T-cell (primary cell): Measurements from ENCODE around the gene LRRTM4. TPM values are rescaled to one million over a fixed set of nuclear protein-coding genes. Genes with fewer than 3 reads are reported as not detected.

Experiments
- ATAC-seq, 4 experiments: fragments of 200-7000 bp in 3 of 4; fragments of 150-1000 bp in 1 of 4; cut with Tn5 transposase; replicated peaks in 1 of 4; 1 replicate in 3 of 4; 2 replicates in 1 of 4; pipeline ENCODE4 v1.10.0; 2021; ENCODE audit warnings: moderate library complexity in 3 of 4, mild to moderate bottlenecking in 2 of 4, moderate number of reproducible peaks in 1 of 4
- CTCF ChIA-PET, 2 donors: fragments of 300-600 bp; sonication (Branson Sonifier 250); formaldehyde crosslinking; loops; one replicate each; lab custom pipeline; 2022; ENCODE audit warnings: antibody characterized with exemption in 2 of 2; lab: Charles Lee
- POLR2A ChIA-PET, 2 donors: fragments of 300-600 bp; sonication (Branson Sonifier 250); formaldehyde crosslinking; loops; one replicate each; lab custom pipeline; 2022; ENCODE audit warnings: antibody characterized with exemption in 2 of 2; lab: Charles Lee
- DNase-seq, 35 experiments: peaks; one replicate each; pipeline versions ENCODE4 v3.0.0 to v3.0.0-alpha.2; 2013 to 2023
- H3K27ac ChIP-seq: one replicate; pipeline ENCODE4 v1.5.1; 2013; ENCODE audit warnings: low read length
- H3K27me3 ChIP-seq, 2 experiments: replicated peaks in 1 of 2; 1 replicate in 1 of 2; 2 replicates in 1 of 2; pipeline versions ENCODE4 v1.6.1 to v1.7.0; 2013; ENCODE audit warnings: low read length in 1 of 2, mixed read lengths in 1 of 2; ENCODE audit not compliant: control insufficient read depth in 2 of 2, insufficient read depth in 2 of 2; ENCODE audit errors: extremely low read depth in 1 of 2
- H3K36me3 ChIP-seq, 2 donors: 1 replicate in 1 of 2; 2 replicates in 1 of 2; pipeline versions ENCODE4 v1.6.1 to v1.7.0; 2013; ENCODE audit warnings: low read length in 1 of 2; ENCODE audit not compliant: control insufficient read depth in 2 of 2, insufficient read depth in 1 of 2; ENCODE audit errors: extremely low read depth in 1 of 2
- H3K4me1 ChIP-seq, 2 experiments: 1 replicate in 1 of 2; 2 replicates in 1 of 2; pipeline versions ENCODE4 v1.6.1 to v1.7.0; 2013; ENCODE audit warnings: low read length in 2 of 2, mixed read lengths in 1 of 2; ENCODE audit not compliant: insufficient read depth in 2 of 2, control insufficient read depth in 1 of 2; ENCODE audit errors: extremely low read depth in 1 of 2
- H3K4me3 ChIP-seq, 2 donors: 1 replicate in 1 of 2; 2 replicates in 1 of 2; pipeline versions ENCODE4 v1.5.1 to v1.7.0; 2013; ENCODE audit warnings: mild to moderate bottlenecking in 2 of 2, low read length in 1 of 2, moderate library complexity in 1 of 2; ENCODE audit not compliant: control insufficient read depth in 1 of 2; ENCODE audit errors: extremely low read depth in 1 of 2
- H3K9me3 ChIP-seq: 2 replicates; pipeline ENCODE4 v1.7.0; 2013
- H3K27ac Mint-ChIP-seq, 2 donors: one replicate each; pipeline ENCODE4 v1.8.0; 2020 to 2021; ENCODE audit warnings: mild to moderate bottlenecking in 2 of 2, mixed read lengths in 2 of 2
- H3K27me3 Mint-ChIP-seq, 2 donors: one replicate each; pipeline ENCODE4 v1.8.0; 2021 to 2022; ENCODE audit warnings: mixed read lengths in 2 of 2
- H3K36me3 Mint-ChIP-seq: one replicate; pipeline ENCODE4 v1.8.0; 2021; ENCODE audit warnings: mixed read lengths
- H3K4me1 Mint-ChIP-seq, 3 donors: one replicate each; pipeline ENCODE4 v1.8.0; 2020 to 2022; ENCODE audit warnings: mixed read lengths in 3 of 3, mild to moderate bottlenecking in 1 of 3
- H3K4me3 Mint-ChIP-seq, 3 donors: one replicate each; pipeline ENCODE4 v1.8.0; 2020 to 2022; ENCODE audit warnings: mild to moderate bottlenecking in 3 of 3, mixed read lengths in 3 of 3, moderate library complexity in 3 of 3
- H3K9me3 Mint-ChIP-seq, 3 donors: one replicate each; pipeline ENCODE4 v1.8.0; 2020 to 2022; ENCODE audit warnings: mixed read lengths in 3 of 3
- WGBS: methylation state at CpG from one replicate; pipeline ENCODE4 v1.1.5; 2013; ENCODE audit warnings: missing lambda C conversion rate; ENCODE audit not compliant: insufficient coverage; 5-methylcytosine and 5-hydroxymethylcytosine counted together
- total RNA-seq, 35 experiments: library from RNA in 6 of 35; stranded (reverse) in 6 of 35; fragments of 120-200 nt in 1 of 35; gene quantifications; one replicate each; pipeline versions ENCODE4 v1.2.1 to v1.2.4 and lab custom pipeline; 2013 to 2026

LRRTM4 gene
- total RNA-seq, 5 donors from 2014 or later (not counting 1 experiment from before 2014, with no cell fraction given) = not detected

- Histone ChIP-seq H3K9me3 (no peaks in the 10 kb centered on the region), H3K27me3 (no peaks in the 10 kb centered on the region), H3K36me3 (no peaks in the 10 kb centered on the region), H3K27ac (no peak overlapping the region), H3K4me1 (no peaks in the 10 kb centered on the region), H3K4me3 (no peak overlapping the region)
- DNase-seq = no peak
- no CpG with 5 or more reads among the region's 3 CpGs for WGBS
- ATAC-seq = no peak
- Mint-ChIP-seq H3K9me3 (peaks cover 7 to 32% (median 26%) of the 10 kb centered on the region in 3 donors), H3K4me3 (no peak overlapping the region), H3K27me3 (no peaks in the 10 kb centered on the region), H3K36me3 (no peaks in the 10 kb centered on the region), H3K4me1 (no peaks in the 10 kb centered on the region), H3K27ac (no peak overlapping the region)
- ChIA-PET POLR2A (no interaction called here), CTCF (no interaction called here)
Measured at GRCh38 chr2:77009307-77009706, 512.9 kb downstream of the LRRTM4 start.

DNA sequence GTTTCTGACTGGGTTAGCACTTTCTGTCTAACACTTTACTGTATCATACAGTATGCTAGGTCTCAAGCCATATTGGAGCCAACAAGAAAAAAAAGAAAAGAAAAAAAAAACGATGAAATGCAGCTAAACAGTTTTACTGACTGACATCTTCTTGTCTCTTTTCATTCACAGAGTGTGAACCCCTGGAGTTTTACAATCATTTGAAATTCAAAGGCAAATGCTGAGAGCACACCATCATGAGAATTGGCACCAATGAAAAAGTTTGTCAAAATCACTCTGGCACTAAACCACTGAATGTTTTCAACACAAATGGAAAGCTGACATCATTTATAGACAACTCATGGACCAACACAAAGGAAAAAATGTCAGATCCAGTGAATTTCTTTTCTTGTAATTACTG, 513.3 kb downstream of the LRRTM4 start:
- Mint-ChIP-seq H3K9me3 (peaks cover 7 to 31% (median 26%) of the 10 kb centered on the region in 3 donors), H3K27me3 (no peaks in the 10 kb centered on the region), H3K4me1 (no peaks in the 10 kb centered on the region), H3K36me3 (no peaks in the 10 kb centered on the region), H3K4me3 (no peak overlapping the region), H3K27ac (no peak overlapping the region)
- ChIA-PET POLR2A (no interaction called here), CTCF (no interaction called here)
- no CpG with 5 or more reads among the region's 1 CpG for WGBS
- no peaks in the 10 kb centered on the region for H3K27me3 ChIP-seq
- no peak overlapping the region for H3K4me3 ChIP-seq
- no peak for ATAC-seq
- H3K9me3 ChIP-seq = no peaks in the 10 kb centered on the region
- H3K4me1 ChIP-seq = no peaks in the 10 kb centered on the region
- H3K27ac ChIP-seq = no peak overlapping the region
- H3K36me3 ChIP-seq = no peaks in the 10 kb centered on the region
- DNase-seq = no peak

- ChIA-PET CTCF (no interaction called here), POLR2A (no interaction called here)
- Mint-ChIP-seq H3K9me3 (peaks cover 13 to 33% (median 30%) of the 10 kb centered on the region in 3 donors), H3K36me3 (no peaks in the 10 kb centered on the region), H3K4me3 (no peak overlapping the region), H3K27me3 (no peaks in the 10 kb centered on the region), H3K4me1 (no peaks in the 10 kb centered on the region), H3K27ac (no peak overlapping the region)
- no peaks in the 10 kb centered on the region for H3K4me1 ChIP-seq
- H3K36me3 ChIP-seq = no peaks in the 10 kb centered on the region
- no peak overlapping the region for H3K4me3 ChIP-seq
- H3K27me3 ChIP-seq = no peaks in the 10 kb centered on the region
- no CpG with 5 or more reads among the region's 2 CpGs for WGBS
- no peaks in the 10 kb centered on the region for H3K9me3 ChIP-seq
- DNase-seq (no peak), ATAC-seq (no peak)
- H3K27ac ChIP-seq = no peak overlapping the region
Measured at GRCh38 chr2:77007686-77008085, 514.5 kb downstream of the LRRTM4 start.

DNA sequence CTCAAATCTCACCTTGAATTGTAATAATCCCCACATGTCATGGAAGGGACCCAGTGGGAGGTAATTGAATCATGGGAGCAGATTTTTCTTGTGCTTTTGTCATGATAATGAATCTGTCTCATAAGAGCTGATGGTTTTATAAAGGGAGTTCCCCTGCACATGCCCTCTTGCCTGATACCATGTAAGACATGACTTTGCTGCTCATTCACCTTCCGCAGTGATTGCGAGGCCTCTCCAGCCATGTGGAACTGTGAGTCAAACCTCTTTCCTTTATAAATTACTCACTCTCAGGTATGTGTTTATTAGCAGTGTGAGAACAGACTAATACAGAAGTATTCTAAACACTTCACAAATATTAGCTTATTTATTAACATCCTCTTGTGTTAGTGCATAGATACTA, 516.7 kb downstream of the LRRTM4 start:
- no peaks in the 10 kb centered on the region for H3K4me1 Mint-ChIP-seq
- Histone ChIP-seq H3K4me1 (no peaks in the 10 kb centered on the region), H3K9me3 (no peaks in the 10 kb centered on the region), H3K4me3 (no peak overlapping the region), H3K36me3 (no peaks in the 10 kb centered on the region), H3K27ac (no peak overlapping the region), H3K27me3 (no peaks in the 10 kb centered on the region)
- ChIA-PET CTCF (no interaction called here), POLR2A (no interaction called here)
- H3K4me3 Mint-ChIP-seq = no peak overlapping the region
- no peak for DNase-seq
- no peaks in the 10 kb centered on the region for H3K36me3 Mint-ChIP-seq
- H3K27me3 Mint-ChIP-seq = no peaks in the 10 kb centered on the region
- no peak overlapping the region for H3K27ac Mint-ChIP-seq
- peaks cover 21 to 38% (median 37%) of the 10 kb centered on the region in 3 donors for H3K9me3 Mint-ChIP-seq
- no CpG with 5 or more reads among the region's 2 CpGs for WGBS
- ATAC-seq = no peak

- no peaks in the 10 kb centered on the region for H3K27me3 ChIP-seq
- H3K36me3 ChIP-seq = no peaks in the 10 kb centered on the region
- H3K4me1 Mint-ChIP-seq = no peaks in the 10 kb centered on the region
- no peaks in the 10 kb centered on the region for H3K9me3 ChIP-seq
- no peak overlapping the region for H3K4me3 Mint-ChIP-seq
- DNase-seq (no peak), ATAC-seq (no peak)
- no peak overlapping the region for H3K27ac Mint-ChIP-seq
- ChIA-PET POLR2A (no interaction called here), CTCF (no interaction called here)
- WGBS = no CpG with 5 or more reads among the region's 1 CpG
- no peaks in the 10 kb centered on the region for H3K36me3 Mint-ChIP-seq
- no peaks in the 10 kb centered on the region for H3K27me3 Mint-ChIP-seq
- peaks cover 29 to 47% (median 40%) of the 10 kb centered on the region in 3 donors for H3K9me3 Mint-ChIP-seq
- no peak overlapping the region for H3K4me3 ChIP-seq
- no peak overlapping the region for H3K27ac ChIP-seq
- no peaks in the 10 kb centered on the region for H3K4me1 ChIP-seq
Measured at GRCh38 chr2:77001895-77002294, 520.3 kb downstream of the LRRTM4 start.

DNA sequence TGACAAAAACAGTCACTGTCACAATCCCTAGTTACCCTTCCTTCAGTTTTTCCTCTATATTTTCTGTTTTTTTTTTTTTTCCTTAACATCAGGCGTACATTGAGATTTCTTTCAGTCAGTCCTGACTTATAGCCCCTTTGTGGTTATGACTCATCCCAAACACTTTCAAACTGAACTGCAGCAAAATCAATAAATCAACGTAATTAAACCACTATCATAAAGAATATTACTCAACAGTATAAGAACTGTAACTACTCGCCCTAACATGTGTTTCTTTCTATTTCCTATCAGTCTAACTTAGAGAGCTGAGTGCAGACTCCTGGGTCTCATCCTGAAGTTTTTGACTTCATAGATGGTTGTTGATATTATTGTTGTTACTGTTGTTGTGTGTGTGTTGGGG, 523.5 kb downstream of the LRRTM4 start:
- no peak overlapping the region for H3K4me3 Mint-ChIP-seq
- H3K36me3 ChIP-seq = no peaks in the 10 kb centered on the region
- H3K4me1 Mint-ChIP-seq = no peaks in the 10 kb centered on the region
- no peaks in the 10 kb centered on the region for H3K27me3 Mint-ChIP-seq
- ChIA-PET POLR2A (no interaction called here), CTCF (interaction anchor here in 1 of 2 donors (0.7 kb wide), 1 partner anchor 948 kb away, joined by 3 read pairs; no protein-coding TSS in a partner anchor)
- ATAC-seq (no peak), DNase-seq (no peak)
- H3K9me3 Mint-ChIP-seq = peaks cover 21 to 39% (median 33%) of the 10 kb centered on the region in 3 donors
- no peak overlapping the region for H3K27ac ChIP-seq
- WGBS = no CpG with 5 or more reads among the region's 3 CpGs
- H3K27ac Mint-ChIP-seq = no peak overlapping the region
- no peaks in the 10 kb centered on the region for H3K27me3 ChIP-seq
- H3K4me3 ChIP-seq = no peak overlapping the region
- H3K9me3 ChIP-seq = no peaks in the 10 kb centered on the region
- H3K4me1 ChIP-seq = no peaks in the 10 kb centered on the region
- H3K36me3 Mint-ChIP-seq = no peaks in the 10 kb centered on the region

DNA sequence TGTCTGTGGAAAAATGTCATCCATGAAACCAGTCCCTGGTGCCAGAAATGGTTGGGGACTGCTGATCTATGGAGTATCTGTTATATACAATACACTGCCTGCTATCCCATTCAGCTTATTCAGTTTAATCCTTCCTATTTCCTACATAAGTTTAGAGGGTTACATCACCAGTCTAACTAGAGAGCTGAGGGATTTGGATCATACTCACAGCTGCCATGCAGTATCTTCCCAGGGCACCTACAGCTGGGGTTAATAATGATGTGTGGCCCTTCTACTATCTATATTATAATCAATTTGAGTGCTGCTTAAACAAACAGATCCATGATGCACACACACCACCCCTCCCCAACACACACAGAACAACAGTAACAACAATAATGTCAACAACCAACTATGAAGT, 524.0 kb downstream of the LRRTM4 start:
- Mint-ChIP-seq H3K36me3 (no peaks in the 10 kb centered on the region), H3K4me3 (no peak overlapping the region), H3K27ac (no peak overlapping the region), H3K4me1 (no peaks in the 10 kb centered on the region), H3K9me3 (peaks cover 16 to 38% (median 29%) of the 10 kb centered on the region in 3 donors), H3K27me3 (no peaks in the 10 kb centered on the region)
- DNase-seq = no peak
- POLR2A ChIA-PET = no interaction called here
- CTCF ChIA-PET = no interaction called here
- Histone ChIP-seq H3K4me3 (no peak overlapping the region), H3K36me3 (no peaks in the 10 kb centered on the region), H3K9me3 (no peaks in the 10 kb centered on the region), H3K27ac (no peak overlapping the region), H3K27me3 (no peaks in the 10 kb centered on the region), H3K4me1 (no peaks in the 10 kb centered on the region)
- ATAC-seq = no peak
